GM10266 (cell line): Measurements from ENCODE around the gene DIAPH1.

Source experiments
- DNase-seq: peaks from one replicate; pipeline ENCODE4 v3.0.0; 2012; ENCODE audit errors: extremely low spot score
- CTCF ChIP-seq: IDR thresholded peaks from 2 replicates; pipeline ENCODE4 v1.5.1; 2012; ENCODE audit warnings: mild to moderate bottlenecking, low read depth; ENCODE audit not compliant: control insufficient read depth, insufficient read depth; ENCODE audit errors: missing control alignments

The DIAPH1 gene

GRCh38 chr5:141657404-141657803 lies 38.6 kb upstream of the DIAPH1 start:
- DNase-seq = no peak
- TF ChIP-seq CTCF = no peak

GRCh38 chr5:141656396-141656795 lies 37.6 kb upstream of the DIAPH1 start:
- TF ChIP-seq CTCF = no peak
- DNase-seq = no peak

GRCh38 chr5:141655020-141655419 lies 36.2 kb upstream of the DIAPH1 start:
- DNase-seq = no peak
- TF ChIP-seq CTCF = no peak

GRCh38 chr5:141654298-141654697 lies 35.5 kb upstream of the DIAPH1 start:
- no peak for DNase-seq
- no peak for TF ChIP-seq CTCF

GRCh38 chr5:141651728-141652105 lies 32.9 kb upstream of the DIAPH1 start:
- DNase-seq = no peak
- TF ChIP-seq CTCF = no peak

GRCh38 chr5:141650851-141651727 lies 32.3 kb upstream of the DIAPH1 start, which contains the start of gene FCHSD1:
FCHSD1 (minus strand) TSS chr5:141651418; CDS start chr5:141651368, 50 bp downstream.
- peak; percentile 96 for DNase-seq

More at GRCh38 chr5:141650851-141651727, 32.3 kb upstream of the DIAPH1 start, which contains the start of gene FCHSD1:
- TF ChIP-seq CTCF = no peak
